HEK293 (cell line): Measurements from ENCODE around the gene SLC25A24.
"Not testable (repeated sequence)": the region's sequence is repeated elsewhere in the genome, so short reads cannot be mapped to it uniquely, and the experiment has no call there.

Experiments used
- CTCF ChIP-seq: fragments of 450-650 bp; formaldehyde crosslinking; IDR thresholded peaks from 2 replicates; pipeline ENCODE4 v1.5.1; 2016; ENCODE audit warnings: missing biosample characterization, missing genetic modification characterization
- ELK4 ChIP-seq: IDR thresholded peaks from 2 replicates; pipeline ENCODE4 v1.6.1; 2011; ENCODE audit warnings: mild to moderate bottlenecking, low read depth, low read length, borderline replicate concordance
- MEIS1 ChIP-seq: sonication (generic); formaldehyde crosslinking; IDR thresholded peaks from 2 replicates; pipeline ENCODE4 v1.8.1; 2022; ENCODE audit warnings: missing genetic modification reagents, mild to moderate bottlenecking, borderline replicate concordance
- PBX3 ChIP-seq: sonication (generic); formaldehyde crosslinking; IDR thresholded peaks from 2 replicates; pipeline ENCODE4 v1.8.1; 2022; ENCODE audit warnings: mild to moderate bottlenecking, moderate library complexity, missing genetic modification reagents
- RBAK ChIP-seq: fragments of 450-650 bp; formaldehyde crosslinking; IDR thresholded peaks from 2 replicates; pipeline ENCODE4 v1.5.1; 2016; ENCODE audit warnings: missing biosample characterization, missing genetic modification characterization
- YY1 ChIP-seq: fragments of 450-650 bp; formaldehyde crosslinking; IDR thresholded peaks from 2 replicates; pipeline ENCODE4 v1.5.1; 2018; ENCODE audit warnings: missing biosample characterization, missing genetic modification characterization
- ZBTB7A ChIP-seq: fragments of 450-650 bp; formaldehyde crosslinking; IDR thresholded peaks from 2 replicates; pipeline ENCODE4 v1.5.1; 2016; ENCODE audit warnings: low read depth, missing biosample characterization, missing genetic modification characterization
- ZNF530 ChIP-seq: fragments of 450-650 bp; formaldehyde crosslinking; IDR thresholded peaks from 2 replicates; pipeline ENCODE4 v1.5.1; 2016; ENCODE audit warnings: low read depth, missing biosample characterization, missing genetic modification characterization
- ZNF664 ChIP-seq: fragments of 450-650 bp; formaldehyde crosslinking; IDR thresholded peaks from 2 replicates; pipeline ENCODE4 v1.5.1; 2016; ENCODE audit warnings: missing biosample characterization, missing genetic modification characterization
- ZNF701 ChIP-seq: fragments of 450-650 bp; formaldehyde crosslinking; IDR thresholded peaks from 2 replicates; pipeline ENCODE4 v1.5.1; 2016; ENCODE audit warnings: missing biosample characterization, missing genetic modification characterization
- ZXDB ChIP-seq: fragments of 450-650 bp; formaldehyde crosslinking; IDR thresholded peaks from 2 replicates; pipeline ENCODE4 v1.5.1; 2016; ENCODE audit warnings: missing biosample characterization, missing genetic modification characterization

DNA sequence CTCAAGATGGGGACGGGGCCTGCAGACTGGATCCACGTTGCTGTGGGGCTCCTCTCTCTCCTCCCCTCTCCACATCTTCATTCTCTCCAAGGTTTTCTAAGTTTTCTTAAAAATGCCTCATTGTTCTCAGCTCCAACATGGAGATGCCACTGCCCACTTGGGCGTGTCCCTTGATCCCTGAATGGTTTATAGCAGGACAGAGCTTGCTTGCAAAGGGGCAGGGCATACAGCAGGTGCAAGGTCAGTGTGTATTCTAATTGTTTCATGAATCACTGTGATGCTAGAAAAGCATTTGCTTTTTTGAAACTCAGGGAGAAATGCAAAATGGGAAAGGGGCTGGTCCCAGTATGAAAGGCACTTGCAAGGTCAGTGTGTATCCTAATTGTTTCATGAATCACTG is 29.8 kb upstream of the SLC25A24 start:
- TF ChIP-seq YY1 (tag by site-specific recombination); PBX3 (CRISPR knock-in tag); CTCF (tag by site-specific recombination); ELK4; ZNF530 (tag by site-specific recombination); MEIS1 (CRISPR knock-in tag); RBAK (tag by site-specific recombination); ZNF664; ZBTB7A (tag by site-specific recombination); ZXDB; ZNF701 (tag by site-specific recombination): not testable (repeated sequence)
